Measurements from ENCODE around the gene SBNO2.

DNA sequence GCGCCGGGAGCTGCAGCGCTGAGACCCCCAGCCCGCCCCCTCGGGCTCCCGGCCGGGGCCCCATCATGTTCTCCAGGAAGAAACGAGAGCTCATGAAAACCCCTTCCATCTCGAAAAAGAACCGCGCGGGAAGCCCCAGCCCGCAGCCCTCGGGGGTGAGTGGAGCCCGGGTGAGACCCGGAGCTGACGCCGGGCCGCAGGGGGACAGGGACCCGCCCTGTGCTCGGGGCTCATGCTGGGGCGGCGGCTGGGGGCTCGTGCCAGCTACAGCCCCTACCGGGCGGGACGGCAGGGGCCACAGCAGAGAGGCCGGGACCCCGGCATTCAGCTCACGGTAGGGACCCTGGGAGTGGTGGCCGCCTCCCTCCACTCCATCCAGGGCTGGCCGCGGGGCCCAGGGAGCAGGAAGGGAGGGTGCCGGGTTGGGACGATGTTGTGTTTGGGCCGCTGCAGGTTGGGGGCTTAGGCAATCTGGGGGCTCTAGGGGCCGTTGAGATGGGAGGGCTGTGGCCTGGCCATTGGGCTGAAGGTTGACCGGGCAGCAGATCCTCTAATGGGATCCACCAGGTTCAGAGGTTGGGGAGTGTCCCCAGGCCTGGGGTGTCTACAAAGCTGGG is 106.6 kb downstream of the SBNO2 start:
- TF ChIP-seq, protein P1, sequence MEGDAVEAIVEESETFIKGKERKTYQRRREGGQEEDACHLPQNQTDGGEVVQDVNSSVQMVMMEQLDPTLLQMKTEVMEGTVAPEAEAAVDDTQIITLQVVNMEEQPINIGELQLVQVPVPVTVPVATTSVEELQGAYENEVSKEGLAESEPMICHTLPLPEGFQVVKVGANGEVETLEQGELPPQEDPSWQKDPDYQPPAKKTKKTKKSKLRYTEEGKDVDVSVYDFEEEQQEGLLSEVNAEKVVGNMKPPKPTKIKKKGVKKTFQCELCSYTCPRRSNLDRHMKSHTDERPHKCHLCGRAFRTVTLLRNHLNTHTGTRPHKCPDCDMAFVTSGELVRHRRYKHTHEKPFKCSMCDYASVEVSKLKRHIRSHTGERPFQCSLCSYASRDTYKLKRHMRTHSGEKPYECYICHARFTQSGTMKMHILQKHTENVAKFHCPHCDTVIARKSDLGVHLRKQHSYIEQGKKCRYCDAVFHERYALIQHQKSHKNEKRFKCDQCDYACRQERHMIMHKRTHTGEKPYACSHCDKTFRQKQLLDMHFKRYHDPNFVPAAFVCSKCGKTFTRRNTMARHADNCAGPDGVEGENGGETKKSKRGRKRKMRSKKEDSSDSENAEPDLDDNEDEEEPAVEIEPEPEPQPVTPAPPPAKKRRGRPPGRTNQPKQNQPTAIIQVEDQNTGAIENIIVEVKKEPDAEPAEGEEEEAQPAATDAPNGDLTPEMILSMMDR (conservative IDR thresholded peaks at IDR 0.05; ENCODE audit: low read depth, low read length) = no peak
- TF ChIP-seq EZH2 (IDR thresholded peaks at IDR 0.05; ENCODE audit: borderline replicate concordance, low read depth, low read length, poor library complexity, severe bottlenecking) = no peak
